ENCODE measurements around the gene SLC35A4.
A peak's percentile ranks its signal among the peaks of the same experiment; 100 is the strongest.

SLC35A4 gene

GRCh38 chr5:140564196-140565023, at the start of gene SLC35A4, which contains the start of gene APBB3:
TSS of gene SLC35A4 (plus strand) at chr5:140564828. CDS start at chr5:140567170, 2,342 bp downstream.
TSS of gene APBB3 (minus strand) at chr5:140564598. CDS start at chr5:140564245, 353 bp downstream.
- DNase-seq = peak; percentile 95

- DNase-seq = no peak
Observed at GRCh38 chr5:140524003-140524402, 40.6 kb upstream of the SLC35A4 start.

GRCh38 chr5:140540227-140540626, 24.4 kb upstream of the SLC35A4 start:
- DNase-seq = no peak

- DNase-seq = no peak
Observed at GRCh38 chr5:140542972-140543371, 21.7 kb upstream of the SLC35A4 start.

- no peak for DNase-seq
Observed at GRCh38 chr5:140544986-140545385, 19.6 kb upstream of the SLC35A4 start.

GRCh38 chr5:140545606-140546005, 19.0 kb upstream of the SLC35A4 start:
- DNase-seq = no peak

- no peak for DNase-seq
Observed at GRCh38 chr5:140546851-140547507, 17.6 kb upstream of the SLC35A4 start.

GRCh38 chr5:140547508-140548299, 16.9 kb upstream of the SLC35A4 start, which contains the start of gene EIF4EBP3:
TSS of gene EIF4EBP3 (plus strand) at chr5:140547662. CDS start at chr5:140547738, 76 bp downstream.
- DNase-seq = no peak

GRCh38 chr5:140548300-140548688, 16.3 kb upstream of the SLC35A4 start:
- no peak for DNase-seq

- DNase-seq = no peak
Observed at GRCh38 chr5:140548791-140549190, 15.8 kb upstream of the SLC35A4 start.

GRCh38 chr5:140549237-140550144, 15.1 kb upstream of the SLC35A4 start:
- DNase-seq = no peak

- no peak for DNase-seq
Observed at GRCh38 chr5:140550147-140551079, 14.2 kb upstream of the SLC35A4 start.

GRCh38 chr5:140551872-140552271, 12.8 kb upstream of the SLC35A4 start:
- DNase-seq = no peak

- DNase-seq = no peak
Observed at GRCh38 chr5:140553657-140554056, 11.0 kb upstream of the SLC35A4 start.

GRCh38 chr5:140554454-140554853, 10.2 kb upstream of the SLC35A4 start:
- DNase-seq = no peak

GRCh38 chr5:140555747-140556312, 8.8 kb upstream of the SLC35A4 start:
- DNase-seq = no peak

GRCh38 chr5:140556438-140556837, 8.2 kb upstream of the SLC35A4 start:
- peak; percentile 8 for DNase-seq

- peak; percentile 88 for DNase-seq
Observed at GRCh38 chr5:140557136-140557805, 7.4 kb upstream of the SLC35A4 start, which contains the start of gene SRA1. TSS of gene SRA1 (minus strand) at chr5:140557473. CDS start at chr5:140557452, 21 bp downstream.

- DNase-seq = no peak
Observed at GRCh38 chr5:140557965-140558364, 6.7 kb upstream of the SLC35A4 start.

- no peak for DNase-seq
Observed at GRCh38 chr5:140558542-140558941, 6.1 kb upstream of the SLC35A4 start.

All from NCI-H146 (cell line).